Muscle of arm (tissue), 12 donors: ENCODE results near the gene MAP2K5. TPM values are rescaled to one million over a fixed set of nuclear protein-coding genes. Genes with fewer than 3 reads are reported as not detected.

ENCODE experiments used
- DNase-seq: peaks from one replicate; pipeline ENCODE4 v3.0.0-alpha.2; 2013
- polyA plus RNA-seq, 12 donors: library from polyadenylated mRNA; unstranded; fragments of 120-200 nt; gene quantifications; one replicate each; pipeline ENCODE4 v1.2.1, GENCODE V29; 2013; ENCODE audit not compliant: insufficient read length in 12 of 12

MAP2K5 gene
- polyA plus RNA-seq, 12 donors = 4.5 to 26.2 (median 20.2) TPM; not detected in 1

DNA sequence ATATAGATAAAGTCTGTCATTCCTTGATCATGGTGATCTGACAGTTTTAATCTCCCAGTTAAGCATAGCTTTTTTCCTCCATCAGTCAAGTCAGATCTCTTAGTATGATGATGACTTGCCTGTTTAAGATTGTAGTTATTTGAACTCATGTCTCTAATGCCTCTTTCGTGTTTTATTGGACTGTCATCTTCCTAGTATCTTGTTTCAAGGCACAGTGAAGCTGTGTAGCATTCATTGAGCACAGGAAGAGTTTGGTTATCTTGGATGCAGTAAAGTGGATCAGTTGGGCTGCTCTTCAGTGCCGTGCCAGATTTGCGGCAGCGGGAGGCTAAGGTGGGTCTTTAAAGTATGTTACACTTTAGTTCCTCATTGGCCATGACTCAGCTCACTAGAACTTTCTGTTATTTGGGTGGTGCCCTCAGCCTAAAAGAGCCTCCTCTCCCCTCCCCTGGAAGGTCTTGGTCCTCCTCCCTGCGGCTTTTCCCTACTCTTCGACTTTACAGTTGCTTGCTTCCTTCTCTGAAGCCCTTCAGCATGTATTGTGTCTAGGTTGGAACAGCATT, 237.1 kb downstream of the MAP2K5 start:
- no peak for DNase-seq

- DNase-seq = no peak
These were observed 238.6 kb downstream of the MAP2K5 start for GRCh38 chr15:67781061-67781460.

- no peak for DNase-seq
These were observed 239.6 kb downstream of the MAP2K5 start for GRCh38 chr15:67781907-67782690.

GRCh38 chr15:67782691-67782991, 240.1 kb downstream of the MAP2K5 start:
- no peak for DNase-seq

- no peak for DNase-seq
These were observed 240.8 kb downstream of the MAP2K5 start for GRCh38 chr15:67783303-67783702.

DNA sequence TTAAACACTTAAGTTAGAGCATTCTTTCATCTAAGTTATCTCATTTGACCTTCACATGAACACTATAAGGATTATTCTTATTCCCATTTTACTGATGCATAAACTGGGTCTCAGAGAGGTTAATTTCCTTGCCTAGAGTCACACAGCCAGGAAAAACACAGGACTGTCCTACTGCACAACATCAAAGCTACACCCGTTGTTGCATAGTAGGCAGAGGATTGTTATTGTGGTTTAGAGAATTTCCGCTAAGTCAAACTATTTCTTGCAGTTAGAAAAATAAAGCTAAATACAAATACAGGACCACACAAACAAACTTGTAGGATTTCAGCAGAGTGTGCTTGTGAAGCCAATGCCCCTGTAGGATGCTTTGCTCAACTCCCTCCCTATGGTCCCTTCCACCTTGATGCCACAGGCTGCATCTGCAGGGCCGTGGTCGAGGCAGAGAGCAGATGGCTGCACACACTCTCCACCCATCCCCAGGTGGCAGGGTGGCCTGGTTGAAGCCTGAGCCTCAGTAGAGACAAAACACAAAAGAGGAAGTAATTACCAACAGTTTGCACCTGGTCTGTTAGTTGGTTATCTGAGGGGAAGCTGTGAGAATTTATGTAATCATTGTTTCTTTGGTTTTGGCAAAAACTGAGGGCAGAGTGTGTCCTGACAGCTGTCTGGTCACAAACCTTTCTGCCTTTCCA, 241.7 kb downstream of the MAP2K5 start:
- DNase-seq = no peak

DNA sequence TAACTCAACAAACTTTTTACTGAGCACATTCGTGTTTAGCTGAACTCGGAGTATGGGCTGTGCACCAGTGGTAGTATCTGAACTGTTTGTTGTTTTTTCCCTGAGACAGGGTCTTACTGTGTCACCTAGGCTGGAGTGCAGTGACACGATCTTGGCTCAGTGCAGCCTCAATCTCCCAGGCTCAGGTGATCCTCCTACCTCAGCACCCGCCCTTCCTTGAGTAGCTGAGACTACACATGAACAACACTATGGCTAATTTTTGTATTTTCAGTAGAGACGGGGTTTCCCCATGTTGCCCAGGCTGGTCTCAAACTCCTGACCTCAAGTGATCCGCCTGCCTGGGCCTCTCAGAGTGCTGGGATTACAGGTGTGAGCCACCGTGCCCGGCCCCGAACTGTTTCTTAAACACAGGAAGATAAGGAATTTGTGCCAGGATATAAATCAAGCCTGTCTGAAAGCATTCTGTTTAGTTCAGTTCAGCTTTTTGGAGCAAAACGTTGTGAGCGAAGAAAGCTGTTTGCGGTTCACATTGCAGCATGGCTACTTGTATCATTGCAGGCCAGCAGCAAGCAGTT, 242.4 kb downstream of the MAP2K5 start:
- no peak for DNase-seq

GRCh38 chr15:67785431-67785830, 242.9 kb downstream of the MAP2K5 start:
- no peak for DNase-seq

GRCh38 chr15:67786646-67787045, 244.1 kb downstream of the MAP2K5 start:
- DNase-seq = no peak

DNA sequence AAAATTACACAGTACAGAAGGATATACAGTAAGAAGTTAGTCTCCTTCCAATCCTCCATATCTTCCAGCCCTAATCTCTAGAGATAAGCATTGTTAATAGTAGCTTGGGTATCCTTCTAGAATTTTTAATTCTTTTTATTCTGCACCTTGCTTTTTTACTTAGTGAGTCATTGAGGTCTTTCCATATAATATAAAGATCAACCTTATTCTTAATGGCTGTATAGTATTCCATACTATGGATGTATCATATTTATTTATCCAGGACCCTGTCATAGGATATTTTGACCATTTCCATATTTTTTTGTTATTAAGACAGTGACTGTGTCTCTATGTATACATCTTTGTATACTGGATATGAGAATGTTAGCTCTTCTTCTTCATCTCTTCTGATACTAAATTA, 246.5 kb downstream of the MAP2K5 start:
- no peak for DNase-seq

DNA sequence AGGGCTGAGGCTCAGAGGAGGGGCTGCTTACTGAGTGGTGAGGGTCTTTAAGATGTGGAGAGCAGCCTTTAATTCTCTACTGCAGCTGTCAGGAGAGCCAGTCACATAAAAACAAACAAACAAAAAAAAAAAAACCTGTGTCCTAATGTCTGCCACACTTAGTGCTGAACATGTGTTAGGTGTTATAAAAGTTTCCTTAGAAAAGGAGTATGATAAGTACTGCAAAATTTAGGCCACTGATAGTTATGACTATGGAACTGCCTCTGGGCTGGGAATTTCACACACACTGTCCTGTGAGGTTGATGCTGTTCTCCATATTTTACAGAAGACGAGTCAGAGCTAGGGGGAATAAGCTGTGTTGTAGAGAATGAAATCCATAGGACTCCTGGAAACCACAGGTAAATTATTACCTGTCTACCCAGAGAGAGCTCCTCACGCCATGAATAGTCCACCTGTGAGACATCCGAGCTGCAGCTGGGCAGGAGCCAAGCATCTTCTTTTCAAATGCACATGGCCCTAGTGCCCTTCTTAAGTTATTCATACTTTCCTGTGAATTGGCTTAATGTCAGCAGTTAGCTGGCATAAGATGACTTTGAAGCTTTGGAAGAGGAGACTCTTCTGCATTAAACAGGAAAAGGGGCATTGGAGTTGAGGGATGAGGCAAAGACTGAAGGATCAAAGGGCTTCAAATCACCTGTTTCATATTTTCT, 248.3 kb downstream of the MAP2K5 start:
- DNase-seq = no peak

DNA sequence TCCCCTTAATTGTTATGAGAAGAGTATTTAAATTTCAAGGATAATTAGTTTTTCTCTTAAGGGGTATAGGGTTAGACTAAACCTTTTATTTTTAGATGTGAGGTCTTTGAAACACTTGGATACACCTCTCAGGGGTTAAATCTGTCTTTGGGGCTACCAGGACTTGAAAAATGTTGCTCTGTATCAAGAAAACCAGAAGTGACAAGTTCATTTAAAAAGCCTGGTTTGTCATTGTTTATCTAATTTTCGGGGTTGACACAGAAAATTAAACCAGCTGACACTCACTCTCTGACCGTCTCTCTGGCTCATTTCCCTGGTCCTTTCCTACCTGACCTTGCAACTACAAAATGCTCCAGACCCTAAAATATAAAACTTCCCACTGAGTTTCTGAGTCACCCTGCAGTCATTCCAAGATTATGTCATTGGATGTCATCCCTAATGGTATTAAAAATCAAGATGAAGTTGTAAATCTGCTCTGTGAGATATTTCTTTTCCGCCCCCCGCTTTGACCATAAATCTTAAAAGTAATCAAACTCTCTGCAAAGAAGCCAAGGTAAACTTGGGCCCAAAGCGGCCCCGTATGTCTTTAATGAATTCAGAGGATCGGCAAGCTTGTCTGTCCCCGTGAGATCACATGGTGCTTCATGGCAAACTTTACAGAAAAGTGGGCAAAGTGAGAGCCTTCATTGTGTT, 249.9 kb downstream of the MAP2K5 start:
- DNase-seq = no peak

- DNase-seq = no peak
These were observed 252.5 kb downstream of the MAP2K5 start for GRCh38 chr15:67794832-67795574.

- no peak for DNase-seq
These were observed 254.0 kb downstream of the MAP2K5 start for GRCh38 chr15:67796196-67797127.

DNA sequence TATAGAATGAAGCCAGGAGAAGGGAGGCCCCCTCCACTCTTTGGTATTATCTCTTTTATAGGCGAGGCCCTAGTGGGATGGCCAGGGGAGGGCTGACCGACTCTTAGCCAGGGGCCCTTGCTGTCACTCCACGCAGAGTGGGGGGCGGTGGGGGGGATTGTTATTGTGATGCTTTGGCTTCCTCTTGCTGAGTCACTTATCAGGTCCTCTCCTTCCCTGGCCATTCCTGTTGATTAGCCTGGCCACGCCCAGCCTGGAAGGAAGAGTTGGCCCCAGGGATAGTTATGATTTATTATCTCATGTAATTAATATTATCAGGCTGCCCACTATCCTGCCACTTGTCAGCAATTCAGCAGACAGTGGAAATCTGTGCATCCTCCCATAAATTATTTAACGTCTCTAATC, 257.3 kb downstream of the MAP2K5 start:
- no peak for DNase-seq

DNA sequence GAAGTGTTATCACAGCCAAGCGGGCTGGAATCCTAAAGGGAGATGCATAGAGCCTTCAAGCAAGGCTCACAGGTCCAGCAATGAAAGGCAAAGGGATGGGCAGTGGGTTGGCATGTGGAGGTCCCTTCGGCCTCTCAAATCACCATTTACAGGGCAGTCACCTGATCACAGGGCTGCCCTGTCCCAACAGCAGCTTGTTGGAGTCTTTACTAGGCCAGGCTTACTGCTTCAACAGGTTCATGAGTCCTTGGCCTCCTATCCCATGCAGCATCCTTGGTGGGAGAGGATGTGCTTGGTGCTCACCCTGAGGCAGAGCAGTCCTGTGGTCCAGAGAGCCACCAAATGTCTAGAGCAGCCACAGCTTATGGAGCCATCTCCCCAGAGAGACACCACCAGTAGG, 258.6 kb downstream of the MAP2K5 start:
- no peak for DNase-seq

DNA sequence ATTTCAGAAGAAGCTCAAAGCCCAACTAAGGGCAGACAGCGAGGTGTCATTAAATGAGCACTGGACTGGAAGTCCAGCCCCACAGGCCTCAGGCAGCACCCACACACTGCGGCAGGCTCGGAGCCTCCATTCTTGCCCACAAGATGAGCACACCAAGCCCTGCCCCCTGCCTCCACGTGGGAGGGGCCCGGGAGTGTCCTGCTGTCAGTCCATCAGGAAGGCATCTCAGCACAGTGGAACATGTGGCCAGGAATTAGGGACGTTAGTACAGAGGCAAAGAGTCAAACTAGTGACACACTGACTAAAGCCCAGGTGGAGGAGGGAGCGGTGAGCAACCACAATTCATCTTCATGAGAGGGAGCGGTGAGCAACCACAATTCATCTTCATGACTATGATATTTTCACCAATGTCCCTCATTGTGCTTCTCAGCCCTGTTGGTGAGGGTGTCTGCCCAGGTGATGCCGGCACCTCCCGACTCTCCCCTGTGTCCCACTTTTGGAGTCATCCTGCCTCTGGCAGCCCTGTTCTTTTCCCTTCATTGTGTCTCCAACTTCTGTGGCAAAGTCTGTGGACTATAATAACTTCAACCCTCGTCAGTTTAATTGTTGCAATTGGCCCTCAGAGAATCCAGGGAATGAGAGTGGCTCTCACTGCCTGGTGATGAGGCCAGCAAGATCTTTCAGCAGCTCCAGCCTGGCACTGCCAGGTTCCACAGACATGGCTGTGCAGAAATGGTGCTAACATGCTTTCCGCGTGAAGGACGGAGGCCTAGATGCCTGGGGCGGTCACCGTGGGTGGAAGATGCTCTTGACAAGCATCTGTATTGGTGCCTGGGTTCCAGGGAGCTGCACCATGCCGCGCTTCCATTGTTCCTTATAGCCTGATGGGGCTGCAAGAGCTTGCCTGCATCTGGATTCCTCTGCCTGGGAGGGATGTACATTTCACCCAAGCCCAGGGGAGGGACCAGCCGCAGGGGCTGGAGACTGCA, 259.7 kb downstream of the MAP2K5 start:
- no peak for DNase-seq

GRCh38 chr15:67803299-67803698, 260.8 kb downstream of the MAP2K5 start:
- DNase-seq = no peak
